ENCODE results near the gene ELK1. TPM values are rescaled to one million over a fixed set of nuclear protein-coding genes. Genes with fewer than 3 reads are reported as not detected.
"Not testable (repeated sequence)": the region's sequence is repeated elsewhere in the genome, so short reads cannot be mapped to it uniquely, and the experiment has no call there.

The ELK1 gene
- 10 to 100 TPM; 60.8 to 62.3 TPM for total RNA-seq
- polyA plus RNA-seq = 21.9 TPM

- H3K36me3 ChIP-seq (ENCODE audit: insufficient read depth, low read length) = peaks cover 6% of the 10 kb centered on the region
- DNase-seq = peak; percentile 80 to 94 (median 89)
- H3K4me3 ChIP-seq (ENCODE audit: low read length) = peak within 1 kb of the TSS; percentile 71
- no peaks in the 10 kb centered on the region for H3K9me3 ChIP-seq (ENCODE audit: low read length)
- H3K9me3 Mint-ChIP-seq = no peaks in the 10 kb centered on the region
- H3K27me3 ChIP-seq (ENCODE audit: insufficient read depth, low read length, poor library complexity, severe bottlenecking) = no peaks in the 10 kb centered on the region
- peaks cover 0 to 55% (median 4%) of the 10 kb centered on the region in 3 donors for H3K36me3 Mint-ChIP-seq
- H3K4me3 Mint-ChIP-seq = peak within 1 kb of the TSS; percentile 79 to 93 (median 87)
- H3K27ac ChIP-seq (ENCODE audit: low read depth, low read length) = peak within 1 kb of the TSS; percentile 69
- peak within 1 kb of the TSS; percentile 78 to 98 (median 93) for H3K27ac Mint-ChIP-seq
- H3K4me1 ChIP-seq (ENCODE audit: insufficient read depth, low read length) = peaks cover 26% of the 10 kb centered on the region
- H3K27me3 Mint-ChIP-seq = peaks cover 0 to 14% of the 10 kb centered on the region in 2 donors
- ChIA-PET CTCF (no interaction called here), POLR2A (interaction anchor here (0.6 to 1.0 kb wide), 5 partner anchors 14 to 433 kb away, joined by 3 to 4 read pairs (median 3); partner anchors contain the start of gene ARAF)
- peaks cover 28 to 50% (median 30%) of the 10 kb centered on the region in 3 donors for H3K4me1 Mint-ChIP-seq
Measured at GRCh38 chrX:47650164-47651042, at the start of gene ELK1. Gene ELK1 (minus strand): TSS chrX:47650563. CDS start chrX:47641441, 9,122 bp downstream.

GRCh38 chrX:47697181-47697580 is 46.8 kb upstream of the ELK1 start:
- Mint-ChIP-seq H3K4me3 (no peak overlapping the region), H3K27me3 (peaks cover 5 to 15% of the 10 kb centered on the region in 2 donors), H3K27ac (no peak overlapping the region), H3K4me1 (no peaks in the 10 kb centered on the region), H3K36me3 (no peaks in the 10 kb centered on the region), H3K9me3 (no peaks in the 10 kb centered on the region)
- no peak overlapping the region for H3K4me3 ChIP-seq (ENCODE audit: low read length)
- no peaks in the 10 kb centered on the region for H3K27me3 ChIP-seq (ENCODE audit: insufficient read depth, low read length, poor library complexity, severe bottlenecking)
- CTCF ChIA-PET = no interaction called here
- H3K9me3 ChIP-seq (ENCODE audit: low read length) = no peaks in the 10 kb centered on the region
- POLR2A ChIA-PET = no interaction called here
- no peaks in the 10 kb centered on the region for H3K4me1 ChIP-seq (ENCODE audit: insufficient read depth, low read length)
- H3K36me3 ChIP-seq (ENCODE audit: insufficient read depth, low read length) = no peaks in the 10 kb centered on the region
- H3K27ac ChIP-seq (ENCODE audit: low read depth, low read length) = no peak overlapping the region
- DNase-seq = no peak

- peak overlapping the region in 1 of 7 donors; percentile 61 for H3K4me3 Mint-ChIP-seq
- no peak for DNase-seq
- no peaks in the 10 kb centered on the region for H3K4me1 ChIP-seq (ENCODE audit: insufficient read depth, low read length)
- ChIA-PET CTCF (no interaction called here), POLR2A (no interaction called here)
- H3K36me3 ChIP-seq (ENCODE audit: insufficient read depth, low read length) = no peaks in the 10 kb centered on the region
- H3K4me1 Mint-ChIP-seq = no peaks in the 10 kb centered on the region
- no peak overlapping the region for H3K4me3 ChIP-seq (ENCODE audit: low read length)
- H3K9me3 Mint-ChIP-seq = no peaks in the 10 kb centered on the region
- no peak overlapping the region for H3K27ac ChIP-seq (ENCODE audit: low read depth, low read length)
- no peaks in the 10 kb centered on the region for H3K27me3 ChIP-seq (ENCODE audit: insufficient read depth, low read length, poor library complexity, severe bottlenecking)
- peaks cover 12 to 22% of the 10 kb centered on the region in 2 donors for H3K27me3 Mint-ChIP-seq
- H3K27ac Mint-ChIP-seq = no peak overlapping the region
- H3K36me3 Mint-ChIP-seq = no peaks in the 10 kb centered on the region
- no peaks in the 10 kb centered on the region for H3K9me3 ChIP-seq (ENCODE audit: low read length)
Measured at GRCh38 chrX:47690175-47690574, 39.8 kb upstream of the ELK1 start.

GRCh38 chrX:47687263-47687662 is 36.9 kb upstream of the ELK1 start:
- Histone ChIP-seq H3K9me3 (ENCODE audit: low read length) (no peaks in the 10 kb centered on the region), H3K36me3 (ENCODE audit: insufficient read depth, low read length) (no peaks in the 10 kb centered on the region), H3K27me3 (ENCODE audit: insufficient read depth, low read length, poor library complexity, severe bottlenecking) (no peaks in the 10 kb centered on the region), H3K27ac (ENCODE audit: low read depth, low read length) (no peak overlapping the region), H3K4me3 (ENCODE audit: low read length) (no peak overlapping the region), H3K4me1 (ENCODE audit: insufficient read depth, low read length) (no peaks in the 10 kb centered on the region)
- Mint-ChIP-seq H3K9me3 (no peaks in the 10 kb centered on the region), H3K27me3 (peaks cover 23 to 26% of the 10 kb centered on the region in 2 donors), H3K36me3 (no peaks in the 10 kb centered on the region), H3K27ac (no peak overlapping the region), H3K4me1 (no peaks in the 10 kb centered on the region), H3K4me3 (no peak overlapping the region)
- ChIA-PET CTCF (no interaction called here), POLR2A (no interaction called here)
- DNase-seq = no peak

- Mint-ChIP-seq H3K27ac (no peak overlapping the region), H3K9me3 (no peaks in the 10 kb centered on the region), H3K4me1 (no peaks in the 10 kb centered on the region), H3K27me3 (peaks cover 26 to 37% of the 10 kb centered on the region in 2 donors), H3K36me3 (no peaks in the 10 kb centered on the region), H3K4me3 (no peak overlapping the region)
- H3K27me3 ChIP-seq (ENCODE audit: insufficient read depth, low read length, poor library complexity, severe bottlenecking) = no peaks in the 10 kb centered on the region
- H3K36me3 ChIP-seq (ENCODE audit: insufficient read depth, low read length) = no peaks in the 10 kb centered on the region
- no peaks in the 10 kb centered on the region for H3K4me1 ChIP-seq (ENCODE audit: insufficient read depth, low read length)
- no peak overlapping the region for H3K4me3 ChIP-seq (ENCODE audit: low read length)
- H3K27ac ChIP-seq (ENCODE audit: low read depth, low read length) = no peak overlapping the region
- POLR2A ChIA-PET = no interaction called here
- no peaks in the 10 kb centered on the region for H3K9me3 ChIP-seq (ENCODE audit: low read length)
- CTCF ChIA-PET = no interaction called here
- no peak for DNase-seq
Measured at GRCh38 chrX:47683829-47684205, 33.5 kb upstream of the ELK1 start.

- Histone ChIP-seq H3K9me3 (ENCODE audit: low read length) (no peaks in the 10 kb centered on the region), H3K36me3 (ENCODE audit: insufficient read depth, low read length) (no peaks in the 10 kb centered on the region), H3K4me3 (ENCODE audit: low read length) (no peak overlapping the region), H3K27me3 (ENCODE audit: insufficient read depth, low read length, poor library complexity, severe bottlenecking) (no peaks in the 10 kb centered on the region), H3K4me1 (ENCODE audit: insufficient read depth, low read length) (no peaks in the 10 kb centered on the region), H3K27ac (ENCODE audit: low read depth, low read length) (no peak overlapping the region)
- Mint-ChIP-seq H3K4me3 (no peak overlapping the region), H3K4me1 (no peaks in the 10 kb centered on the region), H3K9me3 (no peaks in the 10 kb centered on the region), H3K36me3 (no peaks in the 10 kb centered on the region), H3K27ac (no peak overlapping the region), H3K27me3 (peaks cover 26 to 40% of the 10 kb centered on the region in 2 donors)
- CTCF ChIA-PET = no interaction called here
- no peak for DNase-seq
- POLR2A ChIA-PET = no interaction called here
Measured at GRCh38 chrX:47683184-47683828, 32.9 kb upstream of the ELK1 start.

GRCh38 chrX:47675959-47676859 is 25.8 kb upstream of the ELK1 start:
- H3K27ac ChIP-seq (ENCODE audit: low read depth, low read length); H3K9me3 ChIP-seq (ENCODE audit: low read length); H3K4me1 Mint-ChIP-seq; H3K4me3 ChIP-seq (ENCODE audit: low read length); H3K9me3 Mint-ChIP-seq; H3K36me3 Mint-ChIP-seq; H3K27ac Mint-ChIP-seq; H3K4me3 Mint-ChIP-seq; H3K36me3 ChIP-seq (ENCODE audit: insufficient read depth, low read length); H3K27me3 ChIP-seq (ENCODE audit: insufficient read depth, low read length, poor library complexity, severe bottlenecking); DNase-seq; H3K4me1 ChIP-seq (ENCODE audit: insufficient read depth, low read length); POLR2A ChIA-PET; CTCF ChIA-PET: not testable (repeated sequence)
- H3K27me3 Mint-ChIP-seq = peaks cover 5 to 17% of the 10 kb centered on the region in 2 donors

- Histone ChIP-seq H3K36me3 (ENCODE audit: insufficient read depth, low read length) (no peaks in the 10 kb centered on the region), H3K4me1 (ENCODE audit: insufficient read depth, low read length) (no peaks in the 10 kb centered on the region), H3K4me3 (ENCODE audit: low read length) (no peak overlapping the region), H3K9me3 (ENCODE audit: low read length) (no peaks in the 10 kb centered on the region), H3K27ac (ENCODE audit: low read depth, low read length) (no peak overlapping the region), H3K27me3 (ENCODE audit: insufficient read depth, low read length, poor library complexity, severe bottlenecking) (no peaks in the 10 kb centered on the region)
- ChIA-PET CTCF (no interaction called here), POLR2A (no interaction called here)
- Mint-ChIP-seq H3K4me1 (no peaks in the 10 kb centered on the region), H3K36me3 (no peaks in the 10 kb centered on the region), H3K27me3 (peaks cover 5 to 13% of the 10 kb centered on the region in 2 donors), H3K27ac (no peak overlapping the region), H3K4me3 (no peak overlapping the region), H3K9me3 (peaks cover 0 to 5% (median 0%) of the 10 kb centered on the region in 5 donors)
- DNase-seq = no peak
Measured at GRCh38 chrX:47674776-47675175, 24.4 kb upstream of the ELK1 start.
